HL-60 (cell line): ENCODE data around the gene GTF3C1.

Experiments
- DNase-seq, 2 experiments: peaks; one replicate each; pipeline ENCODE4 v3.0.0-alpha.2; 2010 to 2020; ENCODE audit warnings: low read depth in 1 of 2, low spot score in 1 of 2
- H3K27ac ChIP-seq: fragments of 250-450 bp; sonication (Bioruptor Pico); replicated peaks from 2 replicates; pipeline ENCODE4 v1.5.1; 2020; ENCODE audit warnings: mild to moderate bottlenecking, moderate library complexity
- H3K27me3 ChIP-seq: fragments of 250-450 bp; sonication (Bioruptor Pico); 2 replicates; pipeline ENCODE4 v1.5.1; 2021; ENCODE audit warnings: mild to moderate bottlenecking, moderate library complexity; ENCODE audit not compliant: insufficient read depth, poor library complexity, severe bottlenecking
- H3K4me3 ChIP-seq: replicated peaks from 2 replicates; pipeline ENCODE4 v1.5.1; 2011; ENCODE audit warnings: mild to moderate bottlenecking, control low read depth, low read length; ENCODE audit not compliant: insufficient read depth
- GABPA ChIP-seq: IDR thresholded peaks from 2 replicates; pipeline ENCODE4 v1.6.1; 2012; ENCODE audit warnings: low read depth
- POLR2AphosphoS5 ChIP-seq: IDR thresholded peaks from 2 replicates; pipeline ENCODE4 v1.6.1; 2012; ENCODE audit warnings: low read depth
- SPI1 ChIP-seq: IDR thresholded peaks from 2 replicates; pipeline ENCODE4 v1.6.1; 2012; ENCODE audit warnings: low read depth, mild to moderate bottlenecking, borderline replicate concordance
- TF ChIP-seq, protein P1 (sequence below): IDR thresholded peaks from one replicate; pipeline ENCODE4 v1.5.1; 2011; ENCODE audit warnings: low read length, control low read depth, inconsistent platforms; ENCODE audit not compliant: insufficient read depth
- TF ChIP-seq, protein P2 (sequence below): IDR thresholded peaks from 2 replicates; pipeline ENCODE4 v1.6.1; 2012; ENCODE audit warnings: low read depth; ENCODE audit not compliant: insufficient replicate concordance

Gene GTF3C1

GRCh38 chr16:27531186-27531585, 18.5 kb downstream of the GTF3C1 start:
- DNase-seq = peak in 1 of 2 experiments; percentile 77
- H3K27me3 ChIP-seq = no peaks in the 10 kb centered on the region

DNA sequence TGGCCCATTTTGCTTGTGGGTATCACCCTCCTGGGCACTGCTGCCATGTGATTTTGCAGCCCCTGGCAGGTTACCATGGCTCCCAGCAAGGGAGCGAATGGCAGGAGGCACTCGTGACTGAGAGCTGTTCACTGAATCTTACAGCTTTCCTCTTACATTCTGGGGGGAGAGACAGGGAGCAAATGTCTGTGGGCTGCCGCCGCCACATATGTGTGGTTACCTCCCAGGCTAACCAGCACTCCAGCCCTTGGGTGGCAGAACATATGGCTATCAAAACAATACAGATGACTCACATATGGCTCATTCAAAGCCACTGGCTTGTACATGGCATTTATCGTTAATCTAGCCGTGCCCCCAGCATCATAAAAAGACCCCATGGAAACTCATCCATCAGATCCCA, 19.8 kb downstream of the GTF3C1 start:
- DNase-seq = no peak
- Histone ChIP-seq H3K27me3 (no peaks in the 10 kb centered on the region), H3K4me3 (no peak overlapping the region), H3K27ac (no peak overlapping the region)
- TF ChIP-seq, protein P1, sequence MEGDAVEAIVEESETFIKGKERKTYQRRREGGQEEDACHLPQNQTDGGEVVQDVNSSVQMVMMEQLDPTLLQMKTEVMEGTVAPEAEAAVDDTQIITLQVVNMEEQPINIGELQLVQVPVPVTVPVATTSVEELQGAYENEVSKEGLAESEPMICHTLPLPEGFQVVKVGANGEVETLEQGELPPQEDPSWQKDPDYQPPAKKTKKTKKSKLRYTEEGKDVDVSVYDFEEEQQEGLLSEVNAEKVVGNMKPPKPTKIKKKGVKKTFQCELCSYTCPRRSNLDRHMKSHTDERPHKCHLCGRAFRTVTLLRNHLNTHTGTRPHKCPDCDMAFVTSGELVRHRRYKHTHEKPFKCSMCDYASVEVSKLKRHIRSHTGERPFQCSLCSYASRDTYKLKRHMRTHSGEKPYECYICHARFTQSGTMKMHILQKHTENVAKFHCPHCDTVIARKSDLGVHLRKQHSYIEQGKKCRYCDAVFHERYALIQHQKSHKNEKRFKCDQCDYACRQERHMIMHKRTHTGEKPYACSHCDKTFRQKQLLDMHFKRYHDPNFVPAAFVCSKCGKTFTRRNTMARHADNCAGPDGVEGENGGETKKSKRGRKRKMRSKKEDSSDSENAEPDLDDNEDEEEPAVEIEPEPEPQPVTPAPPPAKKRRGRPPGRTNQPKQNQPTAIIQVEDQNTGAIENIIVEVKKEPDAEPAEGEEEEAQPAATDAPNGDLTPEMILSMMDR = no peak
- TF ChIP-seq SPI1 (no peak), POLR2AphosphoS5 (no peak), GABPA (no peak)
- TF ChIP-seq, protein P2, sequence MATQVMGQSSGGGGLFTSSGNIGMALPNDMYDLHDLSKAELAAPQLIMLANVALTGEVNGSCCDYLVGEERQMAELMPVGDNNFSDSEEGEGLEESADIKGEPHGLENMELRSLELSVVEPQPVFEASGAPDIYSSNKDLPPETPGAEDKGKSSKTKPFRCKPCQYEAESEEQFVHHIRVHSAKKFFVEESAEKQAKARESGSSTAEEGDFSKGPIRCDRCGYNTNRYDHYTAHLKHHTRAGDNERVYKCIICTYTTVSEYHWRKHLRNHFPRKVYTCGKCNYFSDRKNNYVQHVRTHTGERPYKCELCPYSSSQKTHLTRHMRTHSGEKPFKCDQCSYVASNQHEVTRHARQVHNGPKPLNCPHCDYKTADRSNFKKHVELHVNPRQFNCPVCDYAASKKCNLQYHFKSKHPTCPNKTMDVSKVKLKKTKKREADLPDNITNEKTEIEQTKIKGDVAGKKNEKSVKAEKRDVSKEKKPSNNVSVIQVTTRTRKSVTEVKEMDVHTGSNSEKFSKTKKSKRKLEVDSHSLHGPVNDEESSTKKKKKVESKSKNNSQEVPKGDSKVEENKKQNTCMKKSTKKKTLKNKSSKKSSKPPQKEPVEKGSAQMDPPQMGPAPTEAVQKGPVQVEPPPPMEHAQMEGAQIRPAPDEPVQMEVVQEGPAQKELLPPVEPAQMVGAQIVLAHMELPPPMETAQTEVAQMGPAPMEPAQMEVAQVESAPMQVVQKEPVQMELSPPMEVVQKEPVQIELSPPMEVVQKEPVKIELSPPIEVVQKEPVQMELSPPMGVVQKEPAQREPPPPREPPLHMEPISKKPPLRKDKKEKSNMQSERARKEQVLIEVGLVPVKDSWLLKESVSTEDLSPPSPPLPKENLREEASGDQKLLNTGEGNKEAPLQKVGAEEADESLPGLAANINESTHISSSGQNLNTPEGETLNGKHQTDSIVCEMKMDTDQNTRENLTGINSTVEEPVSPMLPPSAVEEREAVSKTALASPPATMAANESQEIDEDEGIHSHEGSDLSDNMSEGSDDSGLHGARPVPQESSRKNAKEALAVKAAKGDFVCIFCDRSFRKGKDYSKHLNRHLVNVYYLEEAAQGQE = no peak

More at GRCh38 chr16:27531186-27531585, 18.5 kb downstream of the GTF3C1 start:
- no peak for TF ChIP-seq POLR2AphosphoS5
- peak; percentile 96 for TF ChIP-seq SPI1
- Histone ChIP-seq H3K27ac (peak overlapping the region; percentile 54), H3K4me3 (no peak overlapping the region)

- no peaks in the 10 kb centered on the region for H3K27me3 ChIP-seq
- H3K27ac ChIP-seq = no peak overlapping the region
- no peak overlapping the region for H3K4me3 ChIP-seq
- TF ChIP-seq, protein P2 = no peak
- no peak for TF ChIP-seq GABPA
- TF ChIP-seq POLR2AphosphoS5 = no peak
- no peak for TF ChIP-seq SPI1
- TF ChIP-seq, protein P1 = no peak
- DNase-seq = no peak
Measured at GRCh38 chr16:27528294-27528693, 21.4 kb downstream of the GTF3C1 start.

- H3K27ac ChIP-seq = no peak overlapping the region
- no peak overlapping the region for H3K4me3 ChIP-seq
- no peaks in the 10 kb centered on the region for H3K27me3 ChIP-seq
- TF ChIP-seq, protein P1 = no peak
- TF ChIP-seq SPI1 = no peak
- no peak for TF ChIP-seq GABPA
- TF ChIP-seq, protein P2 = no peak
- no peak for TF ChIP-seq POLR2AphosphoS5
- DNase-seq = no peak
Measured at GRCh38 chr16:27526180-27526579, 23.5 kb downstream of the GTF3C1 start.
